SK-N-MC (cell line): ENCODE results near the gene CLDN4.

Experiments
- EZH2 ChIP-seq: fragments of 200-600 bp; sonication (generic); IDR thresholded peaks from one replicate; pipeline ENCODE4 v1.6.1; 2017; ENCODE audit warnings: antibody characterized with exemption
- POLR2AphosphoS5 ChIP-seq: IDR thresholded peaks from 2 replicates; pipeline ENCODE4 v1.6.1; 2012; ENCODE audit warnings: mild to moderate bottlenecking, low read depth, low read length, borderline replicate concordance

- no peak for TF ChIP-seq POLR2AphosphoS5
- TF ChIP-seq EZH2, result no peak
These were observed 7.8 kb downstream of the CLDN4 start for GRCh38 chr7:73838642-73839041.
